HEK293 (cell line): ENCODE results near the gene PAX2.

Experiments used
- CTCF ChIA-PET: fragments of 350-600 bp; formaldehyde crosslinking; extraction: SDS; loops from one replicate; lab custom pipeline; 2021; ENCODE audit warnings: antibody characterized with exemption; lab: Yijun Ruan, JAX
- POLR2A ChIA-PET: fragments of 300-600 bp; formaldehyde crosslinking; extraction: SDS; loops from one replicate; lab custom pipeline; 2020; ENCODE audit warnings: antibody characterized with exemption, inconsistent platforms; lab: Yijun Ruan, JAX
- H3K27ac ChIP-seq: fragments of 200-500 bp; sonication (Bioruptor generic); 2 replicates; pipeline ENCODE4 v1.5.1; 2014; ENCODE audit warnings: low read depth, low read length, control low read depth, inconsistent platforms; ENCODE audit errors: extremely low read depth
- H3K36me3 ChIP-seq, 2 experiments: fragments of 200-500 bp in 1 of 2; sonication (Bioruptor generic) in 1 of 2; 1 replicate in 1 of 2; 2 replicates in 1 of 2; pipeline ENCODE4 v1.5.1; 2014 to 2017; ENCODE audit warnings: inconsistent platforms in 2 of 2, low read length in 2 of 2; ENCODE audit not compliant: control insufficient read depth in 2 of 2, insufficient read depth in 1 of 2
- H3K4me1 ChIP-seq: fragments of 200-500 bp; sonication (Bioruptor generic); 2 replicates; pipeline ENCODE4 v1.5.1; 2014; ENCODE audit warnings: mild to moderate bottlenecking, low read length, inconsistent platforms; ENCODE audit not compliant: control insufficient read depth, insufficient read depth
- H3K4me3 ChIP-seq: 2 replicates; pipeline ENCODE4 v1.5.1; 2011; ENCODE audit warnings: low read depth, mild to moderate bottlenecking, control low read depth, low read length, moderate library complexity
- H3K9me3 ChIP-seq: fragments of 200-500 bp; sonication (Bioruptor generic); 2 replicates; pipeline ENCODE4 v1.5.1; 2014; ENCODE audit warnings: low read depth, low read length, inconsistent platforms; ENCODE audit not compliant: control insufficient read depth, insufficient read depth
- BCL11B ChIP-seq: fragments of 450-650 bp; formaldehyde crosslinking; IDR thresholded peaks from 2 replicates; pipeline ENCODE4 v1.5.1; 2016; ENCODE audit warnings: low read depth, missing biosample characterization, missing genetic modification characterization
- GFI1B ChIP-seq: fragments of 450-650 bp; formaldehyde crosslinking; IDR thresholded peaks from 2 replicates; pipeline ENCODE4 v1.5.1; 2016; ENCODE audit warnings: missing biosample characterization, missing genetic modification characterization
- GLI2 ChIP-seq: fragments of 450-650 bp; formaldehyde crosslinking; IDR thresholded peaks from 2 replicates; pipeline ENCODE4; 2017; ENCODE audit warnings: missing biosample characterization, missing genetic modification characterization, low read depth, borderline replicate concordance
- GLIS2 ChIP-seq: fragments of 450-650 bp; formaldehyde crosslinking; IDR thresholded peaks from 2 replicates; pipeline ENCODE4 v1.5.1; 2016; ENCODE audit warnings: missing biosample characterization, missing genetic modification characterization
- HOXD13 ChIP-seq: sonication (generic); formaldehyde crosslinking; IDR thresholded peaks from 2 replicates; pipeline ENCODE4 v1.8.0; 2022; ENCODE audit warnings: missing genetic modification reagents, borderline replicate concordance
- KLF16 ChIP-seq: fragments of 450-650 bp; formaldehyde crosslinking; IDR thresholded peaks from 2 replicates; pipeline ENCODE4 v1.5.1; 2017; ENCODE audit warnings: missing biosample characterization, missing genetic modification characterization
- SETDB1 ChIP-seq: IDR thresholded peaks from one replicate; pipeline ENCODE4 v1.6.1; 2017; ENCODE audit warnings: mild to moderate bottlenecking, low read length, moderate library complexity, mixed read lengths; ENCODE audit not compliant: insufficient read length
- SP2 ChIP-seq: fragments of 450-650 bp; formaldehyde crosslinking; IDR thresholded peaks from 2 replicates; pipeline ENCODE4 v1.5.1; 2016; ENCODE audit warnings: missing biosample characterization, missing genetic modification characterization
- ZBTB21 ChIP-seq: fragments of 450-650 bp; formaldehyde crosslinking; IDR thresholded peaks from 2 replicates; pipeline ENCODE4 v1.5.1; 2017; ENCODE audit warnings: missing biosample characterization, missing genetic modification characterization
- ZBTB8A ChIP-seq: fragments of 450-650 bp; formaldehyde crosslinking; IDR thresholded peaks from 2 replicates; pipeline ENCODE4 v1.5.1; 2016; ENCODE audit warnings: missing biosample characterization, missing genetic modification characterization
- ZNF112 ChIP-seq: fragments of 450-650 bp; formaldehyde crosslinking; IDR thresholded peaks from 2 replicates; pipeline ENCODE4 v1.5.0; 2017; ENCODE audit warnings: missing biosample characterization, missing genetic modification characterization
- ZNF140 ChIP-seq: fragments of 450-650 bp; formaldehyde crosslinking; IDR thresholded peaks from 2 replicates; pipeline ENCODE4 v1.5.1; 2016; ENCODE audit warnings: missing biosample characterization, missing genetic modification characterization
- ZNF169 ChIP-seq: fragments of 450-650 bp; formaldehyde crosslinking; IDR thresholded peaks from 2 replicates; pipeline ENCODE4 v1.5.1; 2016; ENCODE audit warnings: missing biosample characterization, missing genetic modification characterization
- ZNF266 ChIP-seq: fragments of 450-650 bp; formaldehyde crosslinking; IDR thresholded peaks from 2 replicates; pipeline ENCODE4 v1.5.1; 2016; ENCODE audit warnings: missing biosample characterization, missing genetic modification characterization, low read depth
- ZNF366 ChIP-seq: fragments of 450-650 bp; formaldehyde crosslinking; conservative IDR thresholded peaks from 2 replicates; pipeline ENCODE4 v1.5.1; 2016; ENCODE audit warnings: missing biosample characterization, missing genetic modification characterization
- ZNF394 ChIP-seq: fragments of 450-650 bp; formaldehyde crosslinking; IDR thresholded peaks from 2 replicates; pipeline ENCODE4 v1.5.1; 2016; ENCODE audit warnings: missing biosample characterization, missing genetic modification characterization, mild to moderate bottlenecking, moderate library complexity, borderline replicate concordance
- ZNF544 ChIP-seq: fragments of 450-650 bp; formaldehyde crosslinking; IDR thresholded peaks from 2 replicates; pipeline ENCODE4 v1.5.0; 2017; ENCODE audit warnings: missing biosample characterization, missing genetic modification characterization
- ZNF560 ChIP-seq: fragments of 450-650 bp; formaldehyde crosslinking; IDR thresholded peaks from 2 replicates; pipeline ENCODE4 v1.5.1; 2017; ENCODE audit warnings: missing biosample characterization, missing genetic modification characterization, borderline replicate concordance
- ZNF623 ChIP-seq: fragments of 450-650 bp; formaldehyde crosslinking; IDR thresholded peaks from 2 replicates; pipeline ENCODE4 v1.5.1; 2016; ENCODE audit warnings: missing biosample characterization, missing genetic modification characterization
- ZNF677 ChIP-seq: fragments of 450-650 bp; IDR thresholded peaks from 2 replicates; pipeline ENCODE4 v1.5.0; 2018; ENCODE audit warnings: missing biosample characterization, mild to moderate bottlenecking, missing genetic modification characterization, moderate library complexity
- ZNF776 ChIP-seq: fragments of 450-650 bp; formaldehyde crosslinking; IDR thresholded peaks from 2 replicates; pipeline ENCODE4 v1.5.0; 2017; ENCODE audit warnings: missing biosample characterization, missing genetic modification characterization, borderline replicate concordance
- ZNF792 ChIP-seq: fragments of 450-650 bp; formaldehyde crosslinking; IDR thresholded peaks from 2 replicates; pipeline ENCODE4 v1.5.1; 2016; ENCODE audit warnings: missing biosample characterization, missing genetic modification characterization
- ZNF837 ChIP-seq: fragments of 450-650 bp; formaldehyde crosslinking; IDR thresholded peaks from 2 replicates; pipeline ENCODE4 v1.5.1; 2016; ENCODE audit warnings: missing biosample characterization, missing genetic modification characterization
- ZNF843 ChIP-seq: fragments of 450-650 bp; formaldehyde crosslinking; IDR thresholded peaks from 2 replicates; pipeline ENCODE4 v1.5.1; 2016; ENCODE audit warnings: missing biosample characterization, missing genetic modification characterization
- TF ChIP-seq, protein P1 (sequence below): fragments of 450-650 bp; formaldehyde crosslinking; conservative IDR thresholded peaks from 2 replicates; pipeline ENCODE4 v1.5.1; 2016; ENCODE audit warnings: low read depth, missing biosample characterization, missing genetic modification characterization
- TF ChIP-seq, protein P2 (sequence below): fragments of 450-650 bp; formaldehyde crosslinking; IDR thresholded peaks from 2 replicates; pipeline ENCODE4 v1.5.1; 2016; ENCODE audit warnings: missing biosample characterization, missing genetic modification characterization
- TF ChIP-seq, protein P3 (sequence below): fragments of 450-650 bp; formaldehyde crosslinking; IDR thresholded peaks from 2 replicates; pipeline ENCODE4 v1.5.1; 2016; ENCODE audit warnings: missing biosample characterization, missing genetic modification characterization
- TF ChIP-seq, protein P4 (sequence below): fragments of 450-650 bp; formaldehyde crosslinking; IDR thresholded peaks from 2 replicates; pipeline ENCODE4 v1.5.1; 2016; ENCODE audit warnings: missing biosample characterization, missing genetic modification characterization
- TF ChIP-seq, protein P5 (sequence below): fragments of 450-650 bp; formaldehyde crosslinking; optimal IDR thresholded peaks from 2 replicates; pipeline ENCODE3; 2016; ENCODE audit warnings: missing biosample characterization, mild to moderate bottlenecking, missing genetic modification characterization

PAX2 gene

GRCh38 chr10:100697070-100697469, 48.3 kb upstream of the PAX2 start:
- Histone ChIP-seq H3K9me3 (no peaks in the 10 kb centered on the region), H3K4me3 (no peak overlapping the region), H3K4me1 (no peaks in the 10 kb centered on the region), H3K27ac (no peak overlapping the region), H3K36me3 (no peaks in the 10 kb centered on the region)
- ChIA-PET POLR2A (interaction anchor here (1.0 kb wide), 1 partner anchor 48 kb away, joined by 3 read pairs; the partner anchor contains the start of gene PAX2), CTCF (interaction anchor here (0.6 to 1.1 kb wide), 3 partner anchors 47 to 176 kb away, joined by 3 to 4 read pairs (median 3); no protein-coding TSS in a partner anchor)
- TF ChIP-seq GLI2 (no peak), ZNF677 (tag by site-specific recombination) (no peak), ZNF112 (no peak), ZNF837 (tag by site-specific recombination) (no peak), ZNF623 (tag by site-specific recombination) (no peak), SP2 (tag by site-specific recombination) (no peak), BCL11B (no peak), GLIS2 (tag by site-specific recombination) (no peak), ZNF776 (no peak), ZNF394 (0 out of 2 replicates have a peak, but pooled peaks have one; percentile 16), GFI1B (tag by site-specific recombination) (no peak), ZBTB8A (tag by site-specific recombination) (no peak), SETDB1 (no peak), ZNF843 (tag by site-specific recombination) (no peak), ZNF560 (tag by site-specific recombination) (no peak), ZNF169 (no peak), ZNF544 (tag by site-specific recombination) (no peak), HOXD13 (no peak), ZNF366 (tag by site-specific recombination) (peak; percentile 91), ZNF266 (tag by site-specific recombination) (no peak), ZBTB21 (tag by site-specific recombination) (peak; percentile 56; the same call in 1 of the 2 replicates), ZNF140 (tag by site-specific recombination) (no peak), ZNF792 (tag by site-specific recombination) (no peak), KLF16 (tag by site-specific recombination) (no peak)
- TF ChIP-seq, protein P1, sequence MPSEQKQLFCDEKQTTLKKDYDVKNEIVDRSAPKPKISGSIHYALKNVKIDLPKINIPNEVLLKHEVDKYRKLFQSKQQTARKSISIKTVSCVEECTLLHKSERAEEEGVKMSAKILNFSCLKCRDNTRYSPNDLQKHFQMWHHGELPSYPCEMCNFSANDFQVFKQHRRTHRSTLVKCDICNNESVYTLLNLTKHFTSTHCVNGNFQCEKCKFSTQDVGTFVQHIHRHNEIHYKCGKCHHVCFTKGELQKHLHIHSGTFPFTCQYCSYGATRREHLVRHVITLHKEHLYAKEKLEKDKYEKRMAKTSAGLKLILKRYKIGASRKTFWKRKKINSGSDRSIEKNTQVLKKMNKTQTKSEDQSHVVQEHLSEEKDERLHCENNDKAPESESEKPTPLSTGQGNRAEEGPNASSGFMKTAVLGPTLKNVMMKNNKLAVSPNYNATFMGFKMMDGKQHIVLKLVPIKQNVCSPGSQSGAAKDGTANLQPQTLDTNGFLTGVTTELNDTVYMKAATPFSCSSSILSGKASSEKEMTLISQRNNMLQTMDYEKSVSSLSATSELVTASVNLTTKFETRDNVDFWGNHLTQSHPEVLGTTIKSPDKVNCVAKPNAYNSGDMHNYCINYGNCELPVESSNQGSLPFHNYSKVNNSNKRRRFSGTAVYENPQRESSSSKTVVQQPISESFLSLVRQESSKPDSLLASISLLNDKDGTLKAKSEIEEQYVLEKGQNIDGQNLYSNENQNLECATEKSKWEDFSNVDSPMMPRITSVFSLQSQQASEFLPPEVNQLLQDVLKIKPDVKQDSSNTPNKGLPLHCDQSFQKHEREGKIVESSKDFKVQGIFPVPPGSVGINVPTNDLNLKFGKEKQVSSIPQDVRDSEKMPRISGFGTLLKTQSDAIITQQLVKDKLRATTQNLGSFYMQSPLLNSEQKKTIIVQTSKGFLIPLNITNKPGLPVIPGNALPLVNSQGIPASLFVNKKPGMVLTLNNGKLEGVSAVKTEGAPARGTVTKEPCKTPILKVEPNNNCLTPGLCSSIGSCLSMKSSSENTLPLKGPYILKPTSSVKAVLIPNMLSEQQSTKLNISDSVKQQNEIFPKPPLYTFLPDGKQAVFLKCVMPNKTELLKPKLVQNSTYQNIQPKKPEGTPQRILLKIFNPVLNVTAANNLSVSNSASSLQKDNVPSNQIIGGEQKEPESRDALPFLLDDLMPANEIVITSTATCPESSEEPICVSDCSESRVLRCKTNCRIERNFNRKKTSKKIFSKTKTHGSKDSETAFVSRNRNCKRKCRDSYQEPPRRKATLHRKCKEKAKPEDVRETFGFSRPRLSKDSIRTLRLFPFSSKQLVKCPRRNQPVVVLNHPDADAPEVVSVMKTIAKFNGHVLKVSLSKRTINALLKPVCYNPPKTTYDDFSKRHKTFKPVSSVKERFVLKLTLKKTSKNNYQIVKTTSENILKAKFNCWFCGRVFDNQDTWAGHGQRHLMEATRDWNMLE (tag by site-specific recombination) = no peak
- TF ChIP-seq, protein P2, sequence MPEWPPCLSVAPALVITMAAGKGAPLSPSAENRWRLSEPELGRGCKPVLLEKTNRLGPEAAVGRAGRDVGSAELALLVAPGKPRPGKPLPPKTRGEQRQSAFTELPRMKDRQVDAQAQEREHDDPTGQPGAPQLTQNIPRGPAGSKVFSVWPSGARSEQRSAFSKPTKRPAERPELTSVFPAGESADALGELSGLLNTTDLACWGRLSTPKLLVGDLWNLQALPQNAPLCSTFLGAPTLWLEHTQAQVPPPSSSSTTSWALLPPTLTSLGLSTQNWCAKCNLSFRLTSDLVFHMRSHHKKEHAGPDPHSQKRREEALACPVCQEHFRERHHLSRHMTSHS (tag by site-specific recombination) = no peak
- TF ChIP-seq, protein P3, sequence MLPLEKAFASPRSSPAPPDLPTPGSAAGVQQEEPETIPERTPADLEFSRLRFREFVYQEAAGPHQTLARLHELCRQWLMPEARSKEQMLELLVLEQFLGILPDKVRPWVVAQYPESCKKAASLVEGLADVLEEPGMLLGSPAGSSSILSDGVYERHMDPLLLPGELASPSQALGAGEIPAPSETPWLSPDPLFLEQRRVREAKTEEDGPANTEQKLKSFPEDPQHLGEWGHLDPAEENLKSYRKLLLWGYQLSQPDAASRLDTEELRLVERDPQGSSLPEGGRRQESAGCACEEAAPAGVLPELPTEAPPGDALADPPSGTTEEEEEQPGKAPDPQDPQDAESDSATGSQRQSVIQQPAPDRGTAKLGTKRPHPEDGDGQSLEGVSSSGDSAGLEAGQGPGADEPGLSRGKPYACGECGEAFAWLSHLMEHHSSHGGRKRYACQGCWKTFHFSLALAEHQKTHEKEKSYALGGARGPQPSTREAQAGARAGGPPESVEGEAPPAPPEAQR = no peak; the same call in 1 of the 2 replicates
- TF ChIP-seq, protein P4, sequence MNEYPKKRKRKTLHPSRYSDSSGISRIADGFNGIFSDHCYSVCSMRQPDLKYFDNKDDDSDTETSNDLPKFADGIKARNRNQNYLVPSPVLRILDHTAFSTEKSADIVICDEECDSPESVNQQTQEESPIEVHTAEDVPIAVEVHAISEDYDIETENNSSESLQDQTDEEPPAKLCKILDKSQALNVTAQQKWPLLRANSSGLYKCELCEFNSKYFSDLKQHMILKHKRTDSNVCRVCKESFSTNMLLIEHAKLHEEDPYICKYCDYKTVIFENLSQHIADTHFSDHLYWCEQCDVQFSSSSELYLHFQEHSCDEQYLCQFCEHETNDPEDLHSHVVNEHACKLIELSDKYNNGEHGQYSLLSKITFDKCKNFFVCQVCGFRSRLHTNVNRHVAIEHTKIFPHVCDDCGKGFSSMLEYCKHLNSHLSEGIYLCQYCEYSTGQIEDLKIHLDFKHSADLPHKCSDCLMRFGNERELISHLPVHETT (tag by site-specific recombination) = peak; percentile 29; the same call in 1 of the 2 replicates
- TF ChIP-seq, protein P5, sequence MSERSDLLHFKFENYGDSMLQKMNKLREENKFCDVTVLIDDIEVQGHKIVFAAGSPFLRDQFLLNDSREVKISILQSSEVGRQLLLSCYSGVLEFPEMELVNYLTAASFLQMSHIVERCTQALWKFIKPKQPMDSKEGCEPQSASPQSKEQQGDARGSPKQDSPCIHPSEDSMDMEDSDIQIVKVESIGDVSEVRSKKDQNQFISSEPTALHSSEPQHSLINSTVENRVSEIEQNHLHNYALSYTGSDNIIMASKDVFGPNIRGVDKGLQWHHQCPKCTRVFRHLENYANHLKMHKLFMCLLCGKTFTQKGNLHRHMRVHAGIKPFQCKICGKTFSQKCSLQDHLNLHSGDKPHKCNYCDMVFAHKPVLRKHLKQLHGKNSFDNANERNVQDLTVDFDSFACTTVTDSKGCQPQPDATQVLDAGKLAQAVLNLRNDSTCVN (tag by site-specific recombination) = no peak
